Measurements from ENCODE around the gene TLX3. TPM values are rescaled to one million over a fixed set of nuclear protein-coding genes. Genes with fewer than 3 reads are reported as not detected.

The TLX3 gene
- not detected for total RNA-seq

- Mint-ChIP-seq H3K27ac (peak within 1 kb of the TSS; percentile 57), H3K27me3 (peaks cover 70% of the 10 kb centered on the region), H3K9me3 (no peaks in the 10 kb centered on the region), H3K4me3 (no peak within 1 kb of the TSS), H3K4me1 (peaks cover 16% of the 10 kb centered on the region), H3K36me3 (ENCODE audit: low read depth) (peaks cover 3% of the 10 kb centered on the region)
- ChIA-PET POLR2A (no interaction called here), CTCF (interaction anchor here (1.6 kb wide), 1 partner anchor 11 kb away, joined by 4 read pairs; no protein-coding TSS in a partner anchor)
- no peak for DNase-seq
These were observed at the start of gene TLX3 for GRCh38 chr5:171308453-171309275. Gene TLX3 (plus strand): TSS chr5:171309248. CDS start chr5:171309366, 118 bp downstream.

GRCh38 chr5:171261361-171261760, 47.7 kb upstream of the TLX3 start:
- no peak for DNase-seq
- Mint-ChIP-seq H3K36me3 (ENCODE audit: low read depth) (no peaks in the 10 kb centered on the region), H3K27ac (no peak overlapping the region), H3K27me3 (peaks cover 7% of the 10 kb centered on the region), H3K4me3 (no peak overlapping the region), H3K9me3 (no peaks in the 10 kb centered on the region), H3K4me1 (peaks cover 15% of the 10 kb centered on the region)
- CTCF ChIA-PET: interaction anchor here (1.0 kb wide), 1 partner anchor 34 kb away, joined by 3 read pairs; no protein-coding TSS in a partner anchor
- POLR2A ChIA-PET: no interaction called here

GRCh38 chr5:171261904-171262303, 47.1 kb upstream of the TLX3 start:
- no peak for DNase-seq
- Mint-ChIP-seq H3K27me3 (peaks cover 7% of the 10 kb centered on the region), H3K27ac (no peak overlapping the region), H3K4me3 (no peak overlapping the region), H3K36me3 (ENCODE audit: low read depth) (no peaks in the 10 kb centered on the region), H3K9me3 (no peaks in the 10 kb centered on the region), H3K4me1 (peaks cover 15% of the 10 kb centered on the region)
- POLR2A ChIA-PET: no interaction called here
- CTCF ChIA-PET: interaction anchor here (1.0 kb wide), 1 partner anchor 35 kb away, joined by 3 read pairs; no protein-coding TSS in a partner anchor

- Mint-ChIP-seq H3K4me1 (peaks cover 15% of the 10 kb centered on the region), H3K27me3 (peaks cover 10% of the 10 kb centered on the region), H3K27ac (no peak overlapping the region), H3K9me3 (no peaks in the 10 kb centered on the region), H3K36me3 (ENCODE audit: low read depth) (no peaks in the 10 kb centered on the region), H3K4me3 (no peak overlapping the region)
- ChIA-PET POLR2A (no interaction called here), CTCF (interaction anchor here (1.1 kb wide), 1 partner anchor 9 kb away, joined by 5 read pairs; no protein-coding TSS in a partner anchor)
- no peak for DNase-seq
These were observed 45.9 kb upstream of the TLX3 start for GRCh38 chr5:171263181-171263580.

- H3K9me3 Mint-ChIP-seq: no peaks in the 10 kb centered on the region
- ChIA-PET POLR2A (no interaction called here), CTCF (no interaction called here)
- peaks cover 15% of the 10 kb centered on the region for H3K4me1 Mint-ChIP-seq
- no peaks in the 10 kb centered on the region for H3K36me3 Mint-ChIP-seq (ENCODE audit: low read depth)
- peak; percentile 42 for DNase-seq
- H3K27ac Mint-ChIP-seq: peak overlapping the region; percentile 39
- no peak overlapping the region for H3K4me3 Mint-ChIP-seq
- peaks cover 15% of the 10 kb centered on the region for H3K27me3 Mint-ChIP-seq
These were observed 44.2 kb upstream of the TLX3 start for GRCh38 chr5:171264843-171265242.

GRCh38 chr5:171268700-171269620, 40.1 kb upstream of the TLX3 start:
- no peak overlapping the region for H3K4me3 Mint-ChIP-seq
- no peak for DNase-seq
- H3K27ac Mint-ChIP-seq: no peak overlapping the region
- no peaks in the 10 kb centered on the region for H3K36me3 Mint-ChIP-seq (ENCODE audit: low read depth)
- H3K4me1 Mint-ChIP-seq: peaks cover 14% of the 10 kb centered on the region
- ChIA-PET CTCF (no interaction called here), POLR2A (no interaction called here)
- H3K9me3 Mint-ChIP-seq: no peaks in the 10 kb centered on the region
- peaks cover 27% of the 10 kb centered on the region for H3K27me3 Mint-ChIP-seq

GRCh38 chr5:171269717-171270116, 39.3 kb upstream of the TLX3 start:
- H3K36me3 Mint-ChIP-seq (ENCODE audit: low read depth): no peaks in the 10 kb centered on the region
- no peak for DNase-seq
- H3K4me3 Mint-ChIP-seq: no peak overlapping the region
- H3K27me3 Mint-ChIP-seq: peaks cover 29% of the 10 kb centered on the region
- ChIA-PET POLR2A (no interaction called here), CTCF (no interaction called here)
- H3K9me3 Mint-ChIP-seq: no peaks in the 10 kb centered on the region
- H3K4me1 Mint-ChIP-seq: peaks cover 7% of the 10 kb centered on the region
- no peak overlapping the region for H3K27ac Mint-ChIP-seq

GRCh38 chr5:171270136-171270535, 38.9 kb upstream of the TLX3 start:
- Mint-ChIP-seq H3K36me3 (ENCODE audit: low read depth) (no peaks in the 10 kb centered on the region), H3K4me1 (peaks cover 3% of the 10 kb centered on the region), H3K27ac (no peak overlapping the region), H3K4me3 (no peak overlapping the region), H3K9me3 (no peaks in the 10 kb centered on the region), H3K27me3 (peaks cover 29% of the 10 kb centered on the region)
- ChIA-PET POLR2A (no interaction called here), CTCF (no interaction called here)
- no peak for DNase-seq

- no peak overlapping the region for H3K4me3 Mint-ChIP-seq
- H3K36me3 Mint-ChIP-seq (ENCODE audit: low read depth): no peaks in the 10 kb centered on the region
- H3K27ac Mint-ChIP-seq: no peak overlapping the region
- no peaks in the 10 kb centered on the region for H3K4me1 Mint-ChIP-seq
- peaks cover 34% of the 10 kb centered on the region for H3K27me3 Mint-ChIP-seq
- no peak for DNase-seq
- ChIA-PET CTCF (interaction anchor here (1.9 kb wide), 1 partner anchor 8 kb away, joined by 5 read pairs; no protein-coding TSS in a partner anchor), POLR2A (no interaction called here)
- H3K9me3 Mint-ChIP-seq: no peaks in the 10 kb centered on the region
These were observed 37.2 kb upstream of the TLX3 start for GRCh38 chr5:171271798-171272197.

- H3K27ac Mint-ChIP-seq: no peak overlapping the region
- peak; percentile 7 for DNase-seq
- peaks cover 30% of the 10 kb centered on the region for H3K27me3 Mint-ChIP-seq
These were observed 35.8 kb upstream of the TLX3 start for GRCh38 chr5:171272996-171273970.

GRCh38 chr5:171275841-171276544, 33.1 kb upstream of the TLX3 start:
- no peaks in the 10 kb centered on the region for H3K36me3 Mint-ChIP-seq (ENCODE audit: low read depth)
- no peak overlapping the region for H3K4me3 Mint-ChIP-seq
- ChIA-PET POLR2A (no interaction called here), CTCF (no interaction called here)
- DNase-seq: no peak
- peaks cover 32% of the 10 kb centered on the region for H3K27me3 Mint-ChIP-seq
- H3K4me1 Mint-ChIP-seq: no peaks in the 10 kb centered on the region
- no peaks in the 10 kb centered on the region for H3K9me3 Mint-ChIP-seq
- H3K27ac Mint-ChIP-seq: no peak overlapping the region

More at GRCh38 chr5:171272996-171273970, 35.8 kb upstream of the TLX3 start:
- ChIA-PET POLR2A (no interaction called here), CTCF (interaction anchor here (1.9 kb wide), 1 partner anchor 9 kb away, joined by 5 read pairs; no protein-coding TSS in a partner anchor)
- no peaks in the 10 kb centered on the region for H3K36me3 Mint-ChIP-seq (ENCODE audit: low read depth)
- H3K9me3 Mint-ChIP-seq: no peaks in the 10 kb centered on the region
- no peaks in the 10 kb centered on the region for H3K4me1 Mint-ChIP-seq
- no peak overlapping the region for H3K4me3 Mint-ChIP-seq

GRCh38 chr5:171283753-171284152, 25.3 kb upstream of the TLX3 start:
- H3K36me3 Mint-ChIP-seq (ENCODE audit: low read depth): no peaks in the 10 kb centered on the region
- DNase-seq: no peak
- H3K27ac Mint-ChIP-seq: no peak overlapping the region
- peaks cover 35% of the 10 kb centered on the region for H3K27me3 Mint-ChIP-seq
- ChIA-PET POLR2A (no interaction called here), CTCF (no interaction called here)
- no peaks in the 10 kb centered on the region for H3K4me1 Mint-ChIP-seq
- H3K4me3 Mint-ChIP-seq: no peak overlapping the region
- no peaks in the 10 kb centered on the region for H3K9me3 Mint-ChIP-seq

All from activated CD4-positive, alpha-beta T cell treated with anti-CD3 and anti-CD28 coated beads, Interleukin-2, amount 10 ng/mL, durations not matched to agents 7 days and 5 days (primary cell).